HepG2 (cell line): ENCODE data around the gene FAH.

Experiments used
- ATF3 ChIP-seq: sonication (generic); formaldehyde crosslinking; IDR thresholded peaks from 2 replicates; pipeline ENCODE4 v1.4.0; 2020; ENCODE audit warnings: missing genetic modification reagents
- EZH2 ChIP-seq: conservative IDR thresholded peaks from 2 replicates; pipeline ENCODE4 v1.6.1; 2012; ENCODE audit warnings: mild to moderate bottlenecking, low read depth, low read length, moderate library complexity
- GABPA ChIP-seq, 2 experiments: IDR thresholded peaks; 2 replicates each; pipeline ENCODE4 v1.6.1; 2011 to 2016; ENCODE audit warnings: low read depth in 2 of 2, low read length in 1 of 2, missing biosample characterization in 1 of 2, missing genetic modification characterization in 1 of 2
- HNF4A ChIP-seq: sonication (generic); formaldehyde crosslinking; IDR thresholded peaks from 2 replicates; pipeline ENCODE4 v1.4.0; 2020; ENCODE audit warnings: missing genetic modification reagents
- JUNB ChIP-seq: sonication (generic); formaldehyde crosslinking; IDR thresholded peaks from 2 replicates; pipeline ENCODE4 v1.8.0; 2022; ENCODE audit warnings: missing genetic modification reagents, mild to moderate bottlenecking, borderline replicate concordance
- KDM5A ChIP-seq: fragments of 200-600 bp; sonication (generic); IDR thresholded peaks from 2 replicates; pipeline ENCODE4 v1.7.0; 2018; ENCODE audit warnings: antibody characterized with exemption, mild to moderate bottlenecking, low read length, borderline replicate concordance
- KLF12 ChIP-seq: sonication (generic); formaldehyde crosslinking; IDR thresholded peaks from 2 replicates; pipeline ENCODE4 v1.4.0; 2020; ENCODE audit warnings: missing genetic modification reagents, borderline replicate concordance
- RFX5 ChIP-seq: IDR thresholded peaks from 2 replicates; pipeline ENCODE4 v1.6.1; 2011; ENCODE audit warnings: low read depth, low read length, improper control_type of control experiment
- ZFP36 ChIP-seq: fragments of 150-350 bp; IDR thresholded peaks from 2 replicates; pipeline ENCODE4 v1.6.1; 2018; ENCODE audit warnings: borderline replicate concordance, low read length, low read depth; ENCODE audit not compliant: partially characterized antibody
- ZNF10 ChIP-seq: sonication (generic); formaldehyde crosslinking; IDR thresholded peaks from 2 replicates; pipeline ENCODE4 v1.4.0; 2020; ENCODE audit warnings: mild to moderate bottlenecking, low read depth, missing genetic modification reagents, borderline replicate concordance
- ZNF274 ChIP-seq: sonication (generic); formaldehyde crosslinking; IDR thresholded peaks from 2 replicates; pipeline ENCODE4 v1.5.1; 2020; ENCODE audit warnings: mild to moderate bottlenecking, missing genetic modification reagents
- ZNF3 ChIP-seq: IDR thresholded peaks from 2 replicates; pipeline ENCODE4 v1.7.0; 2017; ENCODE audit warnings: inconsistent platforms
- ZNF446 ChIP-seq: sonication (generic); formaldehyde crosslinking; IDR thresholded peaks from 2 replicates; pipeline ENCODE4 v1.5.0; 2020; ENCODE audit warnings: mild to moderate bottlenecking, missing genetic modification reagents
- TF ChIP-seq, protein P1 (sequence below): sonication (generic); formaldehyde crosslinking; IDR thresholded peaks from 2 replicates; pipeline ENCODE4 v1.5.0; 2020; ENCODE audit warnings: mild to moderate bottlenecking, missing genetic modification reagents, moderate library complexity

DNA sequence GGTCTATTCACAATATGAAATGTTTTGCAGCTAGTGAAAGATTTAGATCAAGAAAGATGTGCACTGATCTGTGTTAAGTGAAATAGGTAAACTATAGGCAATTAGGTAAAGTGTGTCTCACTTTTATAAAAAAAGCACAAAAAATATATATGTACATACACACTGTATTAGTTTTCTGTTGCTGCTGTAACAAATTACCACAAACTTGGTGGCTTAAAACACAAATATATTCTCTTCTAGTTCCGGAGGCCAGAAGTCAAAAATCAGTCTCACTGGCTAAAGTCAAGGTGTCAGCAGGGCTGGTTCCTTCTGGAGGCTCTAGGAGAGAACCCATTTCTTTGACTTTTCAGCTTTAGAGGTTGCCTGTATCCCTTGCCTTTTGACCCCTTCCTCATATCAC is 11.1 kb downstream of the FAH start:
- no peak for TF ChIP-seq HNF4A (CRISPR knock-in tag)
- no peak for TF ChIP-seq RFX5
- TF ChIP-seq KDM5A: no peak
- no peak for TF ChIP-seq ZNF10 (CRISPR knock-in tag)
- no peak for TF ChIP-seq GABPA (IDR thresholded peaks at IDR 0.05; ENCODE audit: low read depth, low read length)
- TF ChIP-seq GABPA (CRISPR knock-in tag; IDR thresholded peaks at IDR 0.05; ENCODE audit: low read depth): no peak
- TF ChIP-seq ATF3: no peak
- TF ChIP-seq, protein P1, sequence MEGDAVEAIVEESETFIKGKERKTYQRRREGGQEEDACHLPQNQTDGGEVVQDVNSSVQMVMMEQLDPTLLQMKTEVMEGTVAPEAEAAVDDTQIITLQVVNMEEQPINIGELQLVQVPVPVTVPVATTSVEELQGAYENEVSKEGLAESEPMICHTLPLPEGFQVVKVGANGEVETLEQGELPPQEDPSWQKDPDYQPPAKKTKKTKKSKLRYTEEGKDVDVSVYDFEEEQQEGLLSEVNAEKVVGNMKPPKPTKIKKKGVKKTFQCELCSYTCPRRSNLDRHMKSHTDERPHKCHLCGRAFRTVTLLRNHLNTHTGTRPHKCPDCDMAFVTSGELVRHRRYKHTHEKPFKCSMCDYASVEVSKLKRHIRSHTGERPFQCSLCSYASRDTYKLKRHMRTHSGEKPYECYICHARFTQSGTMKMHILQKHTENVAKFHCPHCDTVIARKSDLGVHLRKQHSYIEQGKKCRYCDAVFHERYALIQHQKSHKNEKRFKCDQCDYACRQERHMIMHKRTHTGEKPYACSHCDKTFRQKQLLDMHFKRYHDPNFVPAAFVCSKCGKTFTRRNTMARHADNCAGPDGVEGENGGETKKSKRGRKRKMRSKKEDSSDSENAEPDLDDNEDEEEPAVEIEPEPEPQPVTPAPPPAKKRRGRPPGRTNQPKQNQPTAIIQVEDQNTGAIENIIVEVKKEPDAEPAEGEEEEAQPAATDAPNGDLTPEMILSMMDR: no peak
- no peak for TF ChIP-seq KLF12
- no peak for TF ChIP-seq ZNF3 (CRISPR knock-in tag)
- no peak for TF ChIP-seq EZH2
- TF ChIP-seq ZNF446 (CRISPR knock-in tag): no peak
- TF ChIP-seq JUNB (CRISPR knock-in tag): no peak
- no peak for TF ChIP-seq ZNF274
- TF ChIP-seq ZFP36: no peak
